ENCODE measurements around the gene LPP. TPM values are rescaled to one million over a fixed set of nuclear protein-coding genes. Genes with fewer than 3 reads are reported as not detected.
A peak's percentile ranks its signal among the peaks of the same experiment; 100 is the strongest.

Gene LPP
- total RNA-seq, 4 donors from 2014 or later, result 207 to 592 (median 406) TPM

DNA sequence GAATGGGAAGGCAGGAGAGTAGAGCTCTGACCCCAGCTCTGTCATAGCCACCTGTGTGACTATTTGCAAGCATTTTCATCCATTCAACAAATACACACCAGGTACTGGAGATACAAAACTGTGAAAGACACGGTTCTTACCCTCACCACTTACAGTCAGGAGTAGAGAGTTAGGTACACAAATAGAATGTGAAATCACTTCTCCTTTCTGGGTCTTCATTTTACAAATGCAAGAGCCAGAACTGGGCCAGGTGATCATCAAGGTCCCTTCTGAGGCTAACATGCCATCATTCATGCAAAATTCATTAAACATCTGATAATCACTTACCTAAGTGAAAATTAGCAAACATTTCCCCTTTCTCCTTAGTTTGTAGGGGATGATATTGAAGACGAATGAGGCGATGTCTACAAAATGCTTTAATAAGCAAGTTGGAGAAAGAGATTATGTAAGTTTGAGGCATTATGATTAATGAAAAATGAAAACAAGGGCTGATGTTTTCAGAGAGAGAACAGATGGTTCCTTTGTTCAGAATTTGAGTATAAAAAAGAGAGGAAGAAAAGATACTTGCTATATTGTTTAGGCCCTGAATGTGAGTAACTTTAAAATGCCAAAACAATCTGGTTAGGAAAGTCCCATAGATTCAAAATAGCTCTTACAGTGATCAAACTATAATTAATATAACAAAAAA lies 88.6 kb downstream of the LPP start:
- intact Hi-C loops (cut with DNase I; ENCODE audit: low total_unique reads) (no loop called here), in situ Hi-C loops (cut with MboI; ENCODE audit: low pct_ligation_motif_present in 1 of 4, low pct_unique_long_range_greater_than_20kb in 1 of 4, low sequenced_read_pairs in 3 of 4) (no loop called here)
- DNase-seq, result no peak
- no peaks in the 10 kb centered on the region for H3K36me3 ChIP-seq
- TF ChIP-seq, protein P1, sequence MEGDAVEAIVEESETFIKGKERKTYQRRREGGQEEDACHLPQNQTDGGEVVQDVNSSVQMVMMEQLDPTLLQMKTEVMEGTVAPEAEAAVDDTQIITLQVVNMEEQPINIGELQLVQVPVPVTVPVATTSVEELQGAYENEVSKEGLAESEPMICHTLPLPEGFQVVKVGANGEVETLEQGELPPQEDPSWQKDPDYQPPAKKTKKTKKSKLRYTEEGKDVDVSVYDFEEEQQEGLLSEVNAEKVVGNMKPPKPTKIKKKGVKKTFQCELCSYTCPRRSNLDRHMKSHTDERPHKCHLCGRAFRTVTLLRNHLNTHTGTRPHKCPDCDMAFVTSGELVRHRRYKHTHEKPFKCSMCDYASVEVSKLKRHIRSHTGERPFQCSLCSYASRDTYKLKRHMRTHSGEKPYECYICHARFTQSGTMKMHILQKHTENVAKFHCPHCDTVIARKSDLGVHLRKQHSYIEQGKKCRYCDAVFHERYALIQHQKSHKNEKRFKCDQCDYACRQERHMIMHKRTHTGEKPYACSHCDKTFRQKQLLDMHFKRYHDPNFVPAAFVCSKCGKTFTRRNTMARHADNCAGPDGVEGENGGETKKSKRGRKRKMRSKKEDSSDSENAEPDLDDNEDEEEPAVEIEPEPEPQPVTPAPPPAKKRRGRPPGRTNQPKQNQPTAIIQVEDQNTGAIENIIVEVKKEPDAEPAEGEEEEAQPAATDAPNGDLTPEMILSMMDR (IDR thresholded peaks at IDR 0.05), result no peak
- no peak for TF ChIP-seq POLR2A (IDR thresholded peaks at IDR 0.05)
- TF ChIP-seq POLR2AphosphoS5 (IDR thresholded peaks at IDR 0.05), result no peak
- TF ChIP-seq EP300 (IDR thresholded peaks at IDR 0.05; ENCODE audit: low read depth), result no peak
- H3K4me3 ChIP-seq, result no peak overlapping the region
- peaks cover 7 to 89% (median 52%) of the 10 kb centered on the region in 4 donors for H3K4me1 ChIP-seq
- no peaks in the 10 kb centered on the region for H3K27me3 ChIP-seq
- WGBS, 2 donors (ENCODE audit: low coverage in 1 of 2), result 62 to 85% methylated on average over 3 of the region's 3 CpGs
- H3K27ac ChIP-seq, result peak overlapping the region; percentile 21 to 68 (median 60)
- no peaks in the 10 kb centered on the region for H3K9me3 ChIP-seq

DNA sequence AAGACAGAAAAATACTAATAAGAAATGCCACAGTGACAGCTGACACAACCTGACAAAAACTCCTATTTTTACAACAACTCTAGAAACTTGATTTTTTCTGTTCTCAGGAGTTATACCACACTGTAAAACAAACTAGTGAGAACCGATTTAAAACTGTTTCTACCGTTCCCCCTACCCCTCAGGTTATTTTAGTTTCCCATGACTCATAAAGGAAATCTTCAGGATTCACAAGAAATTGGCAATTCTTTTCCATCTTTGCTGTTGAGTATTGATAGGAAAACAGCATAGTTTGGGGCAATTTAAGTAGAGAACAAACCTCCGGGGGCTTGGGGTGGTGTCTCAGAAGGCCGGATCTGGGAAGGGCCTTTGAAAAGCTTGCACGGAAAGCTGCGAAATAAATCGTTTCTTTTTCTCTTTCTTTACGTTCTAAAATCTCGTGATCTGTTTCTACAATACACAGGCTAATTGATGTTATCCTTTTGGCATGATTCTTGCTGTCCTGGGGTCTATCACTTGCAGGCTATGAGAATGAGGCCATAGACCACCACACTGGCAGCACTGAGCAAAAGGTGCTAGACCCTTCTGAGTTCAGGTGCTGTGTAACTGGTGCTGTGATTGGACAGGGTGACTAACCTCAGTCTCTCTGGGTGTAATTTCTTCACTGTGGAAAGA lies 89.3 kb downstream of the LPP start:
- H3K4me1 ChIP-seq, result peaks cover 7 to 89% (median 56%) of the 10 kb centered on the region in 4 donors
- in situ Hi-C loops (cut with MboI; ENCODE audit: low pct_ligation_motif_present in 1 of 4, low pct_unique_long_range_greater_than_20kb in 1 of 4, low sequenced_read_pairs in 3 of 4), result no loop called here

DNA sequence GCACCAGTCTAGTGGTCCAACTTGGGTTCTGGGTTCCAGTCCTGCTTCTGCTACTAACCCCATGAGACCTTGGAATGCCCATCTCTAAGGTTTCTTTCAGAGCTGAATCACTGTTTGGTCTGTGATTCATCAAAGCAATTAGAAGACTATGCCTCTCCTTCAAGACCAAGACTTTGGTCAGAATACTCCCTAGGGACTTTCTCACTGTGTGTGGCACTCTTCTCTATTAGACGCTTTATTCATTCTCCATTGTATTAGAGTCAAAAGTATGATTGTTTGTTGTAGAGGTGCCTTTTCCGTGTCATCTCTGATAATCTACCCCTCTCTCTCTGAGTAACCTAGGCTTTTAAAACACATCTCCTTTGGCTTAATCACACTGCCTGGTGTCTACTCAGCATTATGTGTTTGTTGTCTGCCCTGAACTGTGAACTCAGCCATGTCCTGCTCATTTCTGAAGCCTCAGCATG lies 90.5 kb downstream of the LPP start:
- in situ Hi-C loops (cut with MboI; ENCODE audit: low pct_ligation_motif_present in 1 of 4, low pct_unique_long_range_greater_than_20kb in 1 of 4, low sequenced_read_pairs in 3 of 4), result no loop called here
- peaks cover 13 to 89% (median 56%) of the 10 kb centered on the region in 4 donors for H3K4me1 ChIP-seq
- TF ChIP-seq, protein P1 (IDR thresholded peaks at IDR 0.05), result no peak
- peak in 1 of 3 donors; percentile 23 for TF ChIP-seq POLR2AphosphoS5 (IDR thresholded peaks at IDR 0.05)
- TF ChIP-seq EP300 (IDR thresholded peaks at IDR 0.05; ENCODE audit: low read depth), result no peak
- no peaks in the 10 kb centered on the region for H3K9me3 ChIP-seq
- no peaks in the 10 kb centered on the region for H3K36me3 ChIP-seq
- 67 to 84% methylated on average over 1 to 2 of the region's 2 CpGs for WGBS, 2 donors (ENCODE audit: low coverage in 1 of 2)
- no peaks in the 10 kb centered on the region for H3K27me3 ChIP-seq
- intact Hi-C loops (cut with DNase I; ENCODE audit: low total_unique reads), result no loop called here
- H3K27ac ChIP-seq, result peak overlapping the region; percentile 45 to 68 (median 60)
- no peak for DNase-seq
- H3K4me3 ChIP-seq, result no peak overlapping the region

More for the DNA sequence above, 89.3 kb downstream of the LPP start:
- no peak for TF ChIP-seq POLR2A (IDR thresholded peaks at IDR 0.05)
- Histone ChIP-seq H3K9me3 (no peaks in the 10 kb centered on the region), H3K36me3 (no peaks in the 10 kb centered on the region), H3K4me3 (no peak overlapping the region), H3K27ac (peak overlapping the region; percentile 21 to 68 (median 60)), H3K27me3 (no peaks in the 10 kb centered on the region)
- WGBS, 2 donors (ENCODE audit: low coverage in 1 of 2), result 75 to 79% methylated on average over 7 to 9 of the region's 9 CpGs
- DNase-seq, result no peak
- intact Hi-C loops (cut with DNase I; ENCODE audit: low total_unique reads), result no loop called here

DNA sequence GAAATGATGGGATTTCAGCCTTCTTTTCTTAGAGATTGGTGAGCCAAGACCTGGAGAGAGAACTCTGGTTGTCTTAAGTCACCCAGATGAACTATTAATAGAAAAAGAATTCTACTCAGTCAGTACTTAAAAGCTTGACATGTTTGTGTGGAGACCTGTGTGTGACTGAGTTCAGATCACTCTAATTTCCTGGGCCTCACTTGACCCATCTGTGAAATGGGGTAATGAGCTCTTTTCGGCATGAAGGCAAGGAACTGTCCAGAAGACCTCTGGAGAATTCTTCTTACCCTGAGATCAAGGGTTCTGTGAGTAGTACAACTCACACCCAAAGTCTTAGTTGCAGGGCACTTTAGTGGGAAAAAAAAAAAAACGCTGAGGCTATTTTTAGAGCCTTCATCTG lies 92.9 kb downstream of the LPP start:
- Histone ChIP-seq H3K36me3 (no peaks in the 10 kb centered on the region), H3K4me1 (peaks cover 16 to 82% (median 50%) of the 10 kb centered on the region in 4 donors), H3K9me3 (no peaks in the 10 kb centered on the region), H3K27ac (peak overlapping the region; percentile 45 to 68 (median 60)), H3K27me3 (no peaks in the 10 kb centered on the region), H3K4me3 (no peak overlapping the region)
- no peak for DNase-seq
- no peak for TF ChIP-seq POLR2A (IDR thresholded peaks at IDR 0.05)
- TF ChIP-seq POLR2AphosphoS5 (IDR thresholded peaks at IDR 0.05), result no peak
- TF ChIP-seq EP300 (IDR thresholded peaks at IDR 0.05; ENCODE audit: low read depth), result no peak
- TF ChIP-seq, protein P1 (IDR thresholded peaks at IDR 0.05), result no peak
- in situ Hi-C loops (cut with MboI; ENCODE audit: low pct_ligation_motif_present in 1 of 4, low pct_unique_long_range_greater_than_20kb in 1 of 4, low sequenced_read_pairs in 3 of 4), result no loop called here
- 78 to 85% methylated on average over 1 to 2 of the region's 2 CpGs for WGBS, 2 donors (ENCODE audit: low coverage in 1 of 2)
- intact Hi-C loops (cut with DNase I; ENCODE audit: low total_unique reads), result no loop called here
